Measurements from ENCODE around the gene TMEM203. TPM values are rescaled to one million over a fixed set of nuclear protein-coding genes. Genes with fewer than 3 reads are reported as not detected.

TMEM203 gene
- total and polyA plus RNA-seq, 2 of the 4 experiments (the other 2 are of a cell fraction): 18.8 to 40.6 TPM

DNA sequence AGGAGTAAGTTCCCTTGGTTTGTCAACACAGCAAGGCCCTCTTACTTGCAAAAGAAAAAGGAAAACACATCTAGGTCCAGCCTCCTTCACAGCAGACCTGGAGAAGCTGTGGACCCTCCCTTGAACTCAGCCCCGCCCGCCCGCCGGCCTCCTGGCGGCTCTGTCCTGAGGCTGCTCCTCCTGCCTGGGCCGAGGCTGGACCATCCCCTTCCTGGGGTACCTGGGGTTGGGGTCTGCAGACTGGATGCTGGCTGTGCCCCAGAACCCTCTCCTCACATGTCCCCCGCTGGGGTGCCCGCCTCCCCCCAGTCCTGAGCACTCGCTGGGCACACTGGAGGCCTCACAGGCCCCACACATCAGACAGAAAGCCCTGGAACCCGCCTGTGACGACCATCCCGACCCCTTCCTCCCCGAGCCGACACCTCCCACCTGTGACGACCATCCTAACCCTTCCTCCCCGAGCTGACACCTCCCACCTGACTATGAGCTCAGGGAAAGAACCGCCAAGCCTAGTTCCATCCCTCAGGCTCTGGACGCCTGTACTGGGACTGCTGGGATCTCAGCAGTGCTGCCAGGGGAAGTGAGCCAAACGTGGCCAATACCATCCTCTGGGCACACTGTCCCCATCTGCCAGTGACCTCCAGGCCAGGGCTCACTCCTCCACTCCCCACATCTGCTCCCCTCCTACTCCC, 26.4 kb downstream of the TMEM203 start:
- TF ChIP-seq POLR2A (IDR thresholded peaks at IDR 0.05; ENCODE audit: low read depth, low read length) (no peak), MAZ (IDR thresholded peaks at IDR 0.05; ENCODE audit: borderline replicate concordance, low read depth, low read length) (no peak), RFX5 (IDR thresholded peaks at IDR 0.05; ENCODE audit: low read depth, low read length) (no peak), BHLHE40 (IDR thresholded peaks at IDR 0.05; ENCODE audit: low read depth, low read length) (no peak), SMC3 (IDR thresholded peaks at IDR 0.05; ENCODE audit: low read depth, low read length) (no peak)
- no peak overlapping the region for H3K4ac ChIP-seq (ENCODE audit: low read depth, low read length)
- peaks cover 58% of the 10 kb centered on the region for H3K36me3 ChIP-seq (ENCODE audit: control insufficient read depth, insufficient read depth, low read length)
- no peaks in the 10 kb centered on the region for H3K9me3 ChIP-seq (ENCODE audit: control insufficient read depth, insufficient read depth, low read length)
- H3K23ac ChIP-seq (ENCODE audit: low read depth, low read length): no peak overlapping the region
- H4K20me1 ChIP-seq (ENCODE audit: insufficient read depth, low read length): no peaks in the 10 kb centered on the region; the same call in 1 of the 2 replicates
- H4K5ac ChIP-seq (ENCODE audit: low read depth, low read length): no peak overlapping the region
- ChIA-PET CTCF (no interaction called here), POLR2A (ENCODE audit: unreplicated experiment) (no interaction called here)
- H3K79me1 ChIP-seq (ENCODE audit: low read depth in 1 of 2, low read length in 2 of 2): no peaks in the 10 kb centered on the region; a peak in 1 of 4 replicates
- no peak overlapping the region for H3K27ac ChIP-seq (ENCODE audit: insufficient read depth, low read length)
- no peak overlapping the region for H3K9ac ChIP-seq (ENCODE audit: low read depth, low read length)
- H2BK20ac ChIP-seq (ENCODE audit: low read depth, low read length): no peak overlapping the region
- no peak overlapping the region for H3K18ac ChIP-seq (ENCODE audit: low read depth, low read length)
- H4K8ac ChIP-seq (ENCODE audit: low read depth in 2 of 2, low read length in 2 of 2): no peak overlapping the region
- H2BK120ac ChIP-seq (ENCODE audit: low read depth, low read length): no peak overlapping the region
- H2AFZ ChIP-seq (replicated peaks; ENCODE audit: low read length, poor library complexity): no peak overlapping the region
- no CpG with 5 or more reads among the region's 19 CpGs for WGBS, 2 experiments (ENCODE audit: extremely low coverage in 2 of 2, insufficient read length in 1 of 2)
- DNase-seq (no peak), ATAC-seq (ENCODE audit: low read depth) (no peak)
- no peak overlapping the region for H2AK5ac ChIP-seq (ENCODE audit: low read depth, low read length)
- no peaks in the 10 kb centered on the region; the same call in 1 of the 2 replicates for H3K4me1 ChIP-seq (ENCODE audit: control insufficient read depth, insufficient read depth, low read length)
- dilution Hi-C loops (cut with HindIII; ENCODE audit: low sequenced_read_pairs, unreplicated experiment): no loop called here
- H2BK15ac ChIP-seq (ENCODE audit: low read depth, low read length): no peak overlapping the region
- H3K9me1 ChIP-seq (ENCODE audit: insufficient read depth, low read length): 0 out of 2 replicates have a peak, but pooled peaks cover 2% of the 10 kb centered on the region
- no peak overlapping the region for H3K56ac ChIP-seq (ENCODE audit: extremely low read depth, insufficient read depth, low read length)
- no peak overlapping the region for H2BK5ac ChIP-seq (ENCODE audit: low read depth, low read length, poor library complexity, severe bottlenecking)
- in situ Hi-C loops (cut with MboI; ENCODE audit: low sequenced_read_pairs): no loop called here
- no peak overlapping the region for H2AK9ac ChIP-seq (replicated peaks; ENCODE audit: low read depth, low read length, poor library complexity)
- BruUV-seq (replicated peaks): no TSS peak
- no peaks in the 10 kb centered on the region for H3K27me3 ChIP-seq (ENCODE audit: control insufficient read depth, insufficient read depth, low read length)
- H3K4me2 ChIP-seq (ENCODE audit: low read depth, low read length): no peak overlapping the region
- H3K14ac ChIP-seq (replicated peaks; ENCODE audit: low read depth, low read length): no peak overlapping the region
- H4K91ac ChIP-seq (ENCODE audit: insufficient read depth, low read depth, low read length): no peak overlapping the region
- intact Hi-C loops (cut with micrococcal nuclease): no loop called here
- no peak overlapping the region for H3K4me3 ChIP-seq (ENCODE audit: insufficient read depth, low read depth, low read length)

Data from IMR-90 (cell line).